PC-9 (cell line): ENCODE measurements around the gene LRRC27. TPM values are rescaled to one million over a fixed set of nuclear protein-coding genes. Genes with fewer than 3 reads are reported as not detected.

ENCODE experiments used
- BruUV-seq: library from RNA; stranded (reverse); fragments of 400-500 nt; replicated peaks from 2 replicates; lab custom pipeline; 2021; lab: Mats Ljungman, UMichigan
- CTCF ChIA-PET: fragments of 300-600 bp; sonication (Branson Sonifier 250); formaldehyde crosslinking; loops from one replicate; lab custom pipeline; 2022; ENCODE audit warnings: antibody characterized with exemption; lab: Charles Lee
- POLR2A ChIA-PET: fragments of 300-600 bp; sonication (Branson Sonifier 250); formaldehyde crosslinking; loops from one replicate; lab custom pipeline; 2022; ENCODE audit warnings: antibody characterized with exemption; ENCODE audit not compliant: unreplicated experiment; lab: Charles Lee
- DNase-seq, 2 experiments: peaks; one replicate each; pipeline versions ENCODE4 v3.0.0 to v3.0.0-alpha.2; 2015 to 2022; ENCODE audit warnings: mixed read lengths in 1 of 2
- H2AFZ ChIP-seq: fragments of 200-600 bp; sonication (generic); 2 replicates; pipeline ENCODE4 v1.8.1; 2017; ENCODE audit warnings: antibody characterized with exemption
- H3F3A ChIP-seq: fragments of 200-600 bp; sonication (generic); 2 replicates; pipeline ENCODE4 v1.8.1; 2017; ENCODE audit warnings: antibody characterized with exemption, mild to moderate bottlenecking, low read depth; ENCODE audit not compliant: insufficient read depth
- H3K27ac ChIP-seq: fragments of 200-600 bp; sonication (generic); 2 replicates; pipeline ENCODE4 v1.6.1; 2016; ENCODE audit warnings: mixed run types
- H3K27me3 ChIP-seq: fragments of 200-600 bp; sonication (generic); 2 replicates; pipeline ENCODE4 v1.6.1; 2016; ENCODE audit warnings: low read depth, mixed run types; ENCODE audit not compliant: insufficient read depth
- H3K36me3 ChIP-seq: fragments of 200-600 bp; sonication (generic); 2 replicates; pipeline ENCODE4 v1.6.1; 2016; ENCODE audit warnings: low read depth, mixed run types
- H3K4me1 ChIP-seq: fragments of 200-600 bp; sonication (generic); replicated peaks from 2 replicates; pipeline ENCODE4 v1.6.1; 2016; ENCODE audit warnings: mixed run types; ENCODE audit not compliant: insufficient read depth
- H3K4me2 ChIP-seq: fragments of 200-600 bp; sonication (generic); 2 replicates; pipeline ENCODE4 v1.6.1; 2017; ENCODE audit warnings: mixed run types
- H3K4me3 ChIP-seq: fragments of 200-600 bp; sonication (generic); 2 replicates; pipeline ENCODE4 v1.6.1; 2016; ENCODE audit warnings: mixed run types
- H3K79me2 ChIP-seq: fragments of 200-600 bp; sonication (generic); 2 replicates; pipeline ENCODE4 v1.6.1; 2017; ENCODE audit warnings: low read depth, mixed run types
- H3K9me2 ChIP-seq: fragments of 200-600 bp; sonication (generic); 2 replicates; pipeline ENCODE4 v1.8.1; 2017; ENCODE audit warnings: mild to moderate bottlenecking; ENCODE audit not compliant: insufficient read depth
- H3K9me3 ChIP-seq: fragments of 200-600 bp; sonication (generic); 2 replicates; pipeline ENCODE4 v1.8.1; 2016; ENCODE audit warnings: low read depth; ENCODE audit not compliant: insufficient read depth
- H4K20me1 ChIP-seq: fragments of 200-600 bp; sonication (generic); 2 replicates; pipeline ENCODE4 v1.8.1; 2017; ENCODE audit not compliant: insufficient read depth
- EZH2 ChIP-seq: fragments of 200-600 bp; sonication (generic); IDR thresholded peaks from 2 replicates; pipeline ENCODE4 v1.8.0; 2017; ENCODE audit warnings: antibody characterized with exemption, low read depth
- intact Hi-C: fragments of 100-400 bp; cut with micrococcal nuclease; formaldehyde crosslinking; loops from one replicate; pipeline ENCODE4 v1.10.0; 2022; ENCODE audit not compliant: unreplicated experiment
- total RNA-seq: library from RNA; stranded (reverse); gene quantifications from 2 replicates; pipeline ENCODE4 v1.2.3, GENCODE V29; 2021
- TF ChIP-seq, protein P1 (sequence below): fragments of 200-600 bp; sonication (generic); conservative IDR thresholded peaks from 2 replicates; pipeline ENCODE4 v1.6.1; 2017; ENCODE audit warnings: mixed run types, antibody characterized with exemption, mild to moderate bottlenecking, moderate library complexity

Gene LRRC27
- total RNA-seq, 1 experiment from 2014 or later: 10.0 TPM

DNA sequence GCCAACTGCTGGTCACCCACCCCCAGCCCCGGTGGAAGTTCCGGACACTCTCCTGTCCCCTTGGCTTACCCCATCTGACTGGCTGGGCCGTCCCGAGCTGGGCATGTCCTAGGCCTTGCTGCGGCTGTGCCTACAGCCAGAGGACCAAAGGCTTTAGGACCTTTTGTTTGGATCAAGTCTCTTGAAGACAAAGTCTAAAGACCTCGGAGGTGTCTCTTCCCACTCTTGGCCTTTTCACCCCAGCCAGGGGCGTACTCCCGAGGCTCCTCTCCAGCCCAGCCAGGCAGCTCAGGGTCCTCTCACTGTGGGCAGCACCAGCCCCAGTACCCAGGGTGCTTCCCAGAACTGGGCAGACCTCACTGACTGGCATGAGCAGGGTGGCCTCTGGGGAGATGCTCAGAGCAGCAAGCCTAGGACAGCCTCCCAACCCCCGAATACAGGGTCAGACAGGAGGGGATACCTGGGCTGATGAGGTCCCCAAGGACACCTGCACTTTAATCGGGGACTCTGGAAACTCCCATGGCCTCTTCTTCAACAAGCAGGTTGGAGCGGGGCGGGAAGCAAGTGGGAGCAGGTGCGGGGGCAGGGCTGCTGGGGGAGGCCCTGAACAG lies 62.3 kb downstream of the LRRC27 start:
- no peak for DNase-seq
- no peak overlapping the region for H3K4me3 ChIP-seq
- no peaks in the 10 kb centered on the region for H3K27me3 ChIP-seq
- H3K27ac ChIP-seq: no peak overlapping the region
- H4K20me1 ChIP-seq: no peaks in the 10 kb centered on the region
- H3K9me3 ChIP-seq: no peaks in the 10 kb centered on the region
- H2AFZ ChIP-seq: no peak overlapping the region
- H3F3A ChIP-seq: no peaks in the 10 kb centered on the region; the same call in 1 of the 2 replicates
- CTCF ChIA-PET: no interaction called here
- no peak overlapping the region for H3K4me2 ChIP-seq
- POLR2A ChIA-PET: no interaction called here
- BruUV-seq: no TSS peak
- no peaks in the 10 kb centered on the region for H3K36me3 ChIP-seq
- TF ChIP-seq, protein P1, sequence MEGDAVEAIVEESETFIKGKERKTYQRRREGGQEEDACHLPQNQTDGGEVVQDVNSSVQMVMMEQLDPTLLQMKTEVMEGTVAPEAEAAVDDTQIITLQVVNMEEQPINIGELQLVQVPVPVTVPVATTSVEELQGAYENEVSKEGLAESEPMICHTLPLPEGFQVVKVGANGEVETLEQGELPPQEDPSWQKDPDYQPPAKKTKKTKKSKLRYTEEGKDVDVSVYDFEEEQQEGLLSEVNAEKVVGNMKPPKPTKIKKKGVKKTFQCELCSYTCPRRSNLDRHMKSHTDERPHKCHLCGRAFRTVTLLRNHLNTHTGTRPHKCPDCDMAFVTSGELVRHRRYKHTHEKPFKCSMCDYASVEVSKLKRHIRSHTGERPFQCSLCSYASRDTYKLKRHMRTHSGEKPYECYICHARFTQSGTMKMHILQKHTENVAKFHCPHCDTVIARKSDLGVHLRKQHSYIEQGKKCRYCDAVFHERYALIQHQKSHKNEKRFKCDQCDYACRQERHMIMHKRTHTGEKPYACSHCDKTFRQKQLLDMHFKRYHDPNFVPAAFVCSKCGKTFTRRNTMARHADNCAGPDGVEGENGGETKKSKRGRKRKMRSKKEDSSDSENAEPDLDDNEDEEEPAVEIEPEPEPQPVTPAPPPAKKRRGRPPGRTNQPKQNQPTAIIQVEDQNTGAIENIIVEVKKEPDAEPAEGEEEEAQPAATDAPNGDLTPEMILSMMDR: no peak
- no peak for TF ChIP-seq EZH2
- H3K9me2 ChIP-seq: no peaks in the 10 kb centered on the region
- peaks cover 32% of the 10 kb centered on the region for H3K4me1 ChIP-seq
- intact Hi-C loops: no loop called here
- peaks cover 16% of the 10 kb centered on the region for H3K79me2 ChIP-seq

DNA sequence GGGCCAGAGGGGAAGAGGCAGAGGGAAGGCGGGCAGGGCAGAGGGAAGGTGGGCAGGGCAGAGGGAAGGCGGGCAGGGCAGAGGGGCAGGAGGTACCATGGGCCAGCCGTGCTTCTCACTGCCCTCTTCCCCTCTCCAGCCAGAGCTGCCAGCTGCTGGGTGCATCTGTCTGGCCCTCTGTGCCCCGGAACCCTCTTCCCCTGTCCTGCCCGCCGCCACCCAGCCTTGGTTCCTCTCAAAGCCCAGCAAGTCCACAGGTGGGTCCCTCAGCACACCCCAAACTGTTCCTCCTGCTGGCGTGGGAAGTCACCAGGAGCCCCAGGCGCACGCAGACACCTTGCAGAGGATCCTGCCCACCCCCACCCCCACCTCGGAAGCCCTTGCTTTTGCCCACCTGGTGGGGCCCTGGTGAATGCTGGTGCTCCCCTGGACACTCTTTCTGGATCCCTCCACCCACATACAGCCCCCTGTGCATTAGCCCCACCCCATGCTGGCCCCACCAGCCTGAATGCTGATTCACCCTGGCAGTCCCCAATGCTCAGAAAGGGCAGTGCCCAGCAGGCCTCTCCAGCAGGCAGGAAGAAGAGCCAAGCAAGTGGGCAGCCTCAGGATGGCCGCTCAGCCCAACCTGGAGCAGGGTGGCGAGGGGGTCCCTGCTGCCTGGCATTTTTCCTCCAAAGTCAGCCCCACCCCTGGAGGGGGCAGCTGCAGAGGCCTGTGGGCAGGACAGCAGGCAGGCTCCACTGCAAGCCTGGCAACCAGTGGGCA lies 63.1 kb downstream of the LRRC27 start:
- POLR2A ChIA-PET: no interaction called here
- BruUV-seq: no TSS peak
- Histone ChIP-seq H3K27ac (no peak overlapping the region), H3K9me2 (no peaks in the 10 kb centered on the region), H3K4me1 (peaks cover 37% of the 10 kb centered on the region), H3K9me3 (no peaks in the 10 kb centered on the region), H3F3A (no peaks in the 10 kb centered on the region; the same call in 1 of the 2 replicates), H3K79me2 (peaks cover 24% of the 10 kb centered on the region), H3K36me3 (no peaks in the 10 kb centered on the region), H3K4me2 (peak overlapping the region; percentile 68), H3K27me3 (no peaks in the 10 kb centered on the region), H3K4me3 (no peak overlapping the region; the same call in 1 of the 2 replicates), H4K20me1 (no peaks in the 10 kb centered on the region), H2AFZ (no peak overlapping the region)
- CTCF ChIA-PET: no interaction called here
- intact Hi-C loops: no loop called here
- DNase-seq: no peak
- no peak for TF ChIP-seq EZH2
- TF ChIP-seq, protein P1: no peak

DNA sequence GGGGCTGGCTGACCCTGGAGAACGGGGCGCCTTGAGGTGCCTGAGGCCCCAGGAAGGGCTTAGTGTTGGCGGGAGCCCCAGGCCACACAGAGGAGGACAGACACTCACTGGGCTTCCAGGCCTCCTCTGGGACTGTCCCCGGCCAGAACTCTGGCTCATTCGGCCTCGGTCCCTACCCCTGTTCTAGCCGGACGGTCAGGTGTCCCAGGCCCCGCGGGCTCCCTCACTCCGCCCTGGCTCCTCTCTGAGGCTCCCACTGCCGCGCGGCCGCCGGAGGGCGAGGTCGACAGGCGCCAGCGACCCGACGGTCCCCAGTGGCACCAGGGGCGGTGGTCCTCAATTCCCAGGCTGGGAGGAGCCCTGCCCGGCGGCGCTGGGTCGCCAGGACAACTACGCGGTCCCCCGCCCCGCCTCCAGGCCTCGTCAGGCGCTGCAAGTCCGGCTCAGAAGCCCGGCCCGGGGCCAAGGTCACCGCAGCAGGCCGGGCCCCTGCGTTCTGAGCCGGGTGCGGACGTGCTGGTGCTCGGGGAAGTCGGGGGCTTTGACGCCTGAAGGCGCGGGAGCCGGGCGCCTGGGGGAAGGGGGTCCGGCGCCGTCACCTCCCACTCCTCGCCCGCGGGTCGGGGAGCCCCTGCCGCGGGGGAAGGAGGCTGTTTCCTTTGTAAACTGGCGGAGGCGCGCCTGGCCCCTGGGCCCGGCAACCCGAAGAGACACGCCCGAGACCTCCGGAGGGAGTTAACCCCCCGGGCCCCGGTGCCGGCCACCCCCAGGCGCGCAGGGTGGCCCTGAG lies 63.9 kb downstream of the LRRC27 start:
- intact Hi-C loops: no loop called here

More for the DNA sequence above, 63.9 kb downstream of the LRRC27 start:
- BruUV-seq: TSS peak; percentile 42
- no peaks in the 10 kb centered on the region for H3K27me3 ChIP-seq
- no peaks in the 10 kb centered on the region for H3K9me2 ChIP-seq
- TF ChIP-seq, protein P1: no peak
- no peak for TF ChIP-seq EZH2
- ChIA-PET POLR2A (no interaction called here), CTCF (no interaction called here)
- peaks cover 37% of the 10 kb centered on the region for H3K4me1 ChIP-seq
- no peaks in the 10 kb centered on the region; the same call in 1 of the 2 replicates for H3F3A ChIP-seq
- H3K79me2 ChIP-seq: peaks cover 32% of the 10 kb centered on the region
- H3K36me3 ChIP-seq: no peaks in the 10 kb centered on the region
- H3K9me3 ChIP-seq: no peaks in the 10 kb centered on the region
- H3K4me2 ChIP-seq: peak overlapping the region; percentile 68
- H3K27ac ChIP-seq: no peak overlapping the region
- no peak overlapping the region for H2AFZ ChIP-seq
- peak in 1 of 2 experiments; percentile 52 for DNase-seq
- H4K20me1 ChIP-seq: no peaks in the 10 kb centered on the region
- peak overlapping the region; percentile 51; the same call in 1 of the 2 replicates for H3K4me3 ChIP-seq
